OCI-LY7 (cell line): ENCODE results near the gene S100B. TPM values are rescaled to one million over a fixed set of nuclear protein-coding genes. Genes with fewer than 3 reads are reported as not detected.

Source experiments
- BruUV-seq: library from RNA; stranded (reverse); fragments of 400-500 nt; replicated peaks from 2 replicates; lab custom pipeline; 2021; lab: Mats Ljungman, UMichigan
- CTCF ChIA-PET: fragments of 300-600 bp; sonication (Branson Sonifier 250); formaldehyde crosslinking; loops from one replicate; lab custom pipeline; 2022; ENCODE audit warnings: antibody characterized with exemption; ENCODE audit not compliant: unreplicated experiment; lab: Charles Lee
- POLR2A ChIA-PET: fragments of 300-600 bp; sonication (Branson Sonifier 250); formaldehyde crosslinking; loops from one replicate; lab custom pipeline; 2022; ENCODE audit warnings: antibody characterized with exemption; lab: Charles Lee
- DNase-seq: peaks from one replicate; pipeline ENCODE4 v3.0.0-alpha.2; 2015; ENCODE audit warnings: low spot score
- H2AFZ ChIP-seq: fragments of 200-600 bp; sonication (generic), shearing (Covaris generic); 2 replicates; pipeline ENCODE4 v1.6.1; 2014; ENCODE audit warnings: mild to moderate bottlenecking, antibody characterized with exemption, low read length, moderate library complexity
- H3K27ac ChIP-seq: fragments of 200-600 bp; sonication (generic); 2 replicates; pipeline ENCODE4 v1.5.1; 2014; ENCODE audit warnings: mixed run types, low read depth, mild to moderate bottlenecking, moderate library complexity, low read length, inconsistent platforms; ENCODE audit not compliant: poor library complexity, severe bottlenecking
- H3K36me3 ChIP-seq: fragments of 200-600 bp; sonication (generic); 2 replicates; pipeline ENCODE4 v1.6.1; 2014; ENCODE audit warnings: mild to moderate bottlenecking, antibody characterized with exemption, low read length, moderate library complexity, mixed read lengths; ENCODE audit not compliant: insufficient read depth
- H3K4me1 ChIP-seq: fragments of 200-600 bp; sonication (generic); 2 replicates; pipeline ENCODE4 v1.5.1; 2014; ENCODE audit warnings: mild to moderate bottlenecking, low read length; ENCODE audit not compliant: insufficient read depth, poor library complexity, severe bottlenecking
- H3K4me2 ChIP-seq: fragments of 200-600 bp; sonication (generic); 2 replicates; pipeline ENCODE4 v1.6.1; 2014; ENCODE audit warnings: mild to moderate bottlenecking, low read length
- H3K4me3 ChIP-seq: fragments of 200-600 bp; sonication (generic); 2 replicates; pipeline ENCODE4 v1.5.1; 2014; ENCODE audit warnings: mild to moderate bottlenecking, low read depth, low read length; ENCODE audit not compliant: poor library complexity, severe bottlenecking
- H3K79me2 ChIP-seq: fragments of 200-600 bp; sonication (generic); 2 replicates; pipeline ENCODE4 v1.6.1; 2016; ENCODE audit warnings: low read depth, mild to moderate bottlenecking, low read length, moderate library complexity, mixed read lengths; ENCODE audit not compliant: insufficient read depth
- H3K9me2 ChIP-seq: fragments of 200-600 bp; sonication (generic); 2 replicates; pipeline ENCODE4 v1.6.1; 2016; ENCODE audit warnings: mild to moderate bottlenecking, low read length, mixed read lengths; ENCODE audit not compliant: insufficient read depth
- H3K9me3 ChIP-seq: fragments of 200-600 bp; sonication (generic); 2 replicates; pipeline ENCODE4 v1.6.1; 2014; ENCODE audit warnings: mild to moderate bottlenecking, mixed run types, low read length, mixed read lengths
- H4K20me1 ChIP-seq: fragments of 200-600 bp; sonication (generic); 2 replicates; pipeline ENCODE4 v1.6.1; 2014; ENCODE audit warnings: mild to moderate bottlenecking, antibody characterized with exemption, low read length, moderate library complexity, mixed read lengths; ENCODE audit not compliant: insufficient read depth
- CTCF ChIP-seq: fragments of 200-600 bp; sonication (generic); conservative IDR thresholded peaks from 2 replicates; pipeline ENCODE4 v1.5.1; 2014; ENCODE audit warnings: mild to moderate bottlenecking, antibody characterized with exemption, low read length, moderate library complexity, mixed read lengths
- EZH2phosphoT487 ChIP-seq: fragments of 200-600 bp; sonication (generic); IDR thresholded peaks from 2 replicates; pipeline ENCODE4 v1.6.1; 2018; ENCODE audit warnings: low read depth, borderline replicate concordance, mild to moderate bottlenecking, mixed run types, antibody characterized with exemption, low read length, moderate library complexity, mixed read lengths
- intact Hi-C: fragments of 100-400 bp; cut with micrococcal nuclease; formaldehyde crosslinking; loops from one replicate; pipeline ENCODE4 v1.10.0; 2022; ENCODE audit not compliant: unreplicated experiment
- total RNA-seq, 2 experiments: library from RNA; depleted of rRNA in 1 of 2; stranded (reverse); fragments of >200 nt in 1 of 2; shearing (Covaris generic) in 1 of 2; gene quantifications; 2 replicates each; pipeline ENCODE4 v1.2.3, GENCODE V29; 2014 to 2022

Gene S100B
- total RNA-seq, 2 experiments from 2014 or later: not detected

- 0 out of 2 replicates have a peak, but pooled peaks cover 2% of the 10 kb centered on the region for H3K36me3 ChIP-seq
- CTCF ChIA-PET: no interaction called here
- H3K9me2 ChIP-seq: no peaks in the 10 kb centered on the region
- H3K4me3 ChIP-seq: no peak overlapping the region
- no peaks in the 10 kb centered on the region for H4K20me1 ChIP-seq
- intact Hi-C loops: loop anchor here (5.0 kb wide), 1 partner anchor 98 kb away; the partner anchor contains the start of gene DIP2A
- no peak overlapping the region for H3K4me2 ChIP-seq
- H2AFZ ChIP-seq: no peak overlapping the region
- POLR2A ChIA-PET: no interaction called here
- no TSS peak for BruUV-seq
- TF ChIP-seq CTCF: no peak
- TF ChIP-seq EZH2phosphoT487: no peak
- no peaks in the 10 kb centered on the region for H3K9me3 ChIP-seq
- H3K4me1 ChIP-seq: peaks cover 45% of the 10 kb centered on the region
- no peak overlapping the region for H3K27ac ChIP-seq
- no peaks in the 10 kb centered on the region for H3K79me2 ChIP-seq
- no peak for DNase-seq
These were observed 49.2 kb downstream of the S100B start for GRCh38 chr21:46555678-46556077.

- H3K4me2 ChIP-seq: no peak overlapping the region
- ChIA-PET CTCF (no interaction called here), POLR2A (no interaction called here)
- peaks cover 44% of the 10 kb centered on the region for H3K4me1 ChIP-seq
- no peaks in the 10 kb centered on the region for H4K20me1 ChIP-seq
- H3K27ac ChIP-seq: no peak overlapping the region
- no peak for DNase-seq
- no peaks in the 10 kb centered on the region for H3K9me2 ChIP-seq
- BruUV-seq: no TSS peak
- no peaks in the 10 kb centered on the region for H3K9me3 ChIP-seq
- intact Hi-C loops: loop anchor here (5.0 kb wide), 1 partner anchor 98 kb away; the partner anchor contains the start of gene DIP2A
- H3K36me3 ChIP-seq: no peaks in the 10 kb centered on the region
- H3K4me3 ChIP-seq: no peak overlapping the region
- no peaks in the 10 kb centered on the region for H3K79me2 ChIP-seq
- TF ChIP-seq CTCF: no peak
- no peak for TF ChIP-seq EZH2phosphoT487
- H2AFZ ChIP-seq: no peak overlapping the region
These were observed 49.7 kb downstream of the S100B start for GRCh38 chr21:46555225-46555617.

- Histone ChIP-seq H3K9me2 (no peaks in the 10 kb centered on the region), H3K4me3 (no peak overlapping the region), H3K27ac (no peak overlapping the region), H3K4me1 (peaks cover 38% of the 10 kb centered on the region), H3K9me3 (no peaks in the 10 kb centered on the region), H3K36me3 (no peaks in the 10 kb centered on the region), H2AFZ (no peak overlapping the region), H3K4me2 (no peak overlapping the region), H3K79me2 (no peaks in the 10 kb centered on the region), H4K20me1 (no peaks in the 10 kb centered on the region)
- DNase-seq: no peak
- TF ChIP-seq EZH2phosphoT487 (no peak), CTCF (no peak)
- BruUV-seq: no TSS peak
- intact Hi-C loops: loop anchor here (5.0 kb wide), 1 partner anchor 97 kb away; the partner anchor contains the start of gene DIP2A
- POLR2A ChIA-PET: no interaction called here
- CTCF ChIA-PET: no interaction called here
These were observed 50.3 kb downstream of the S100B start for GRCh38 chr21:46554431-46555224.
